A673 (cell line): ENCODE results near the gene ACOT11. TPM values are rescaled to one million over a fixed set of nuclear protein-coding genes. Genes with fewer than 3 reads are reported as not detected.
"Not testable (repeated sequence)": the region's sequence is repeated elsewhere in the genome, so short reads cannot be mapped to it uniquely, and the experiment has no call there.

Experiments used
- BruUV-seq: library from RNA; stranded (reverse); fragments of 400-500 nt; replicated peaks from 2 replicates; lab custom pipeline; 2021; lab: Mats Ljungman, UMichigan
- CTCF ChIA-PET: fragments of 300-600 bp; sonication (Branson Sonifier 250); formaldehyde crosslinking; loops from one replicate; lab custom pipeline; 2022; ENCODE audit warnings: antibody characterized with exemption; lab: Charles Lee
- POLR2A ChIA-PET: fragments of 300-600 bp; sonication (Branson Sonifier 250); formaldehyde crosslinking; loops from one replicate; lab custom pipeline; 2022; ENCODE audit warnings: antibody characterized with exemption; ENCODE audit not compliant: low non-redundant PET; lab: Charles Lee
- DNase-seq: peaks from one replicate; pipeline ENCODE4 v3.0.0-alpha.2; 2015; ENCODE audit warnings: low spot score
- H3K27ac ChIP-seq: fragments of 200-600 bp; sonication (generic); 2 replicates; pipeline ENCODE4 v1.5.1; 2016; ENCODE audit warnings: mixed run types, low read depth, mild to moderate bottlenecking, mixed read lengths, antibody characterized with exemption, low read length; ENCODE audit not compliant: poor library complexity, severe bottlenecking
- H3K27me3 ChIP-seq: fragments of 200-600 bp; sonication (generic); replicated peaks from 2 replicates; pipeline ENCODE4 v1.6.1; 2017; ENCODE audit warnings: mixed run types, low read depth, mild to moderate bottlenecking, mixed read lengths, antibody characterized with exemption, low read length; ENCODE audit not compliant: insufficient read depth, poor library complexity
- H3K36me3 ChIP-seq: fragments of 200-600 bp; sonication (generic); 2 replicates; pipeline ENCODE4 v1.6.1; 2016; ENCODE audit warnings: mixed run types, mild to moderate bottlenecking, mixed read lengths, antibody characterized with exemption, low read length; ENCODE audit not compliant: insufficient read depth, poor library complexity, severe bottlenecking
- H3K4me1 ChIP-seq: fragments of 200-600 bp; sonication (generic); 2 replicates; pipeline ENCODE4 v1.6.1; 2017; ENCODE audit warnings: mixed run types, mild to moderate bottlenecking, mixed read lengths, antibody characterized with exemption, low read length; ENCODE audit not compliant: insufficient read depth, poor library complexity, severe bottlenecking
- H3K4me3 ChIP-seq: fragments of 200-600 bp; sonication (generic); 2 replicates; pipeline ENCODE4 v1.5.1; 2016; ENCODE audit warnings: low read depth, mixed run types, mild to moderate bottlenecking, mixed read lengths, low read length; ENCODE audit not compliant: poor library complexity, severe bottlenecking
- H3K9me3 ChIP-seq: fragments of 200-600 bp; sonication (generic); 2 replicates; pipeline ENCODE4 v1.6.1; 2016; ENCODE audit warnings: mixed run types, low read depth, mild to moderate bottlenecking, mixed read lengths, antibody characterized with exemption, low read length; ENCODE audit not compliant: poor library complexity, severe bottlenecking
- CTCF ChIP-seq: fragments of 300-800, 200-600 bp; sonication (generic); conservative IDR thresholded peaks from 2 replicates; pipeline ENCODE4 v1.5.1; 2017; ENCODE audit warnings: low read depth, mild to moderate bottlenecking, antibody characterized with exemption, low read length, moderate library complexity, mixed read lengths
- EZH2 ChIP-seq: fragments of 200-600 bp; sonication (generic); IDR thresholded peaks from 2 replicates; pipeline ENCODE4 v1.6.1; 2017; ENCODE audit warnings: borderline replicate concordance, low read depth, mild to moderate bottlenecking, mixed read lengths, antibody characterized with exemption, low read length; ENCODE audit not compliant: poor library complexity, severe bottlenecking
- intact Hi-C: fragments of 100-400 bp; cut with micrococcal nuclease; formaldehyde crosslinking; loops from one replicate; pipeline ENCODE4 v1.10.0; 2022; ENCODE audit not compliant: unreplicated experiment
- total RNA-seq: library from RNA; stranded (reverse); gene quantifications from 2 replicates; pipeline ENCODE4 v1.2.3, GENCODE V29; 2021

ACOT11 gene
- total RNA-seq, 1 experiment from 2014 or later, result 5.6 TPM

GRCh38 chr1:54520631-54521321 lies 27.3 kb upstream of the ACOT11 start:
- BruUV-seq, result no TSS peak
- POLR2A ChIA-PET, result no interaction called here

GRCh38 chr1:54526565-54526964 lies 21.5 kb upstream of the ACOT11 start:
- H3K36me3 ChIP-seq, H3K27ac ChIP-seq, H3K9me3 ChIP-seq, H3K27me3 ChIP-seq, POLR2A ChIA-PET, BruUV-seq, H3K4me1 ChIP-seq, CTCF ChIA-PET, intact Hi-C loops, DNase-seq, H3K4me3 ChIP-seq: not testable (repeated sequence)

More at GRCh38 chr1:54520631-54521321, 27.3 kb upstream of the ACOT11 start:
- intact Hi-C loops, result no loop called here
- CTCF ChIA-PET, result no interaction called here
- TF ChIP-seq CTCF (no peak), EZH2 (no peak)
- no peak for DNase-seq
- Histone ChIP-seq H3K9me3 (no peaks in the 10 kb centered on the region), H3K36me3 (no peaks in the 10 kb centered on the region), H3K27ac (no peak overlapping the region), H3K27me3 (no peaks in the 10 kb centered on the region), H3K4me1 (no peaks in the 10 kb centered on the region), H3K4me3 (no peak overlapping the region)

DNA sequence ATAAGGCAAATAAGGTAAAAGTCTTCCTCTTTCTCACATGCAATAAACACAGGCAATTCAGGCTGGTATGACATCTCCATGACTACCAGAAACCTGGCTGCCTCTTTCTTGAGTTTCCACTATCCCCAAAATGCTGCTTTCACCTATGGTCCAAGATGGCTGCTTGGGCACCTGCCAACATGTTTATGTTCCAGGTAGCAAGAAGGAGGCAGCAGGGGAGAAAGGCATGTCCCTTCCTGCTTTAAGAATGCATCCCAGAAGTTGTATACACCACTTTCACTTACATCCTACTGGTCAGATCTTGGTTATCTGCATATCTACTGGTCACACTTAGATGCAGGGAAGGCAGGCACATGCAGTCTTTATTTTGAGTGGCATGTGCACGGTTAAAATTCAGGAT lies 19.4 kb upstream of the ACOT11 start:
- Histone ChIP-seq H3K36me3 (no peaks in the 10 kb centered on the region), H3K27ac (no peak overlapping the region), H3K4me3 (no peak overlapping the region), H3K4me1 (no peaks in the 10 kb centered on the region), H3K9me3 (no peaks in the 10 kb centered on the region), H3K27me3 (no peaks in the 10 kb centered on the region)
- POLR2A ChIA-PET, result no interaction called here
- TF ChIP-seq EZH2 (no peak), CTCF (no peak)
- intact Hi-C loops, result no loop called here
- no peak for DNase-seq
- CTCF ChIA-PET, result no interaction called here
- no TSS peak for BruUV-seq

DNA sequence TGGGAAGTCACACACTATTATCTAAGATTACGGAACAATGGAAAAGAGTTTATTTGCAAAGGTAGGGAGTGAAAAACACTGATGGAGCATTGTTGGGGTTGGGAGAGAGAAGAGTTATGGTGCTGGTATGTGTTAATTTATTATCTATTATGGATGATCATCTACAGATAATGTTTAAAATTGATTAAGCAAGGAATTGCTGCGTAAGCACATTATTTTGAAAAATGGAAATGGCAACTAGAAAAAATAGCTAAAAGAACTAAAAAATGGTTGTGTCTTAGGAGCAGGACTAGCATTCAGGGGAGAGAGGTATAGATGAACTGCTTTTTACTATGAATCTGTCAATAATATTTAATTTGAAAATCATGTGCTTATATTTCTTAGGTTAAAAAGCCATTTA lies 16.0 kb upstream of the ACOT11 start:
- intact Hi-C loops, result no loop called here
- H3K4me3 ChIP-seq, result no peak overlapping the region
- no peak for DNase-seq
- no TSS peak for BruUV-seq
- ChIA-PET POLR2A (no interaction called here), CTCF (no interaction called here)
- no peaks in the 10 kb centered on the region for H3K4me1 ChIP-seq
- H3K27ac ChIP-seq, result no peak overlapping the region
- TF ChIP-seq CTCF (no peak), EZH2 (no peak)
- H3K27me3 ChIP-seq, result no peaks in the 10 kb centered on the region
- H3K9me3 ChIP-seq, result no peaks in the 10 kb centered on the region
- no peaks in the 10 kb centered on the region for H3K36me3 ChIP-seq

DNA sequence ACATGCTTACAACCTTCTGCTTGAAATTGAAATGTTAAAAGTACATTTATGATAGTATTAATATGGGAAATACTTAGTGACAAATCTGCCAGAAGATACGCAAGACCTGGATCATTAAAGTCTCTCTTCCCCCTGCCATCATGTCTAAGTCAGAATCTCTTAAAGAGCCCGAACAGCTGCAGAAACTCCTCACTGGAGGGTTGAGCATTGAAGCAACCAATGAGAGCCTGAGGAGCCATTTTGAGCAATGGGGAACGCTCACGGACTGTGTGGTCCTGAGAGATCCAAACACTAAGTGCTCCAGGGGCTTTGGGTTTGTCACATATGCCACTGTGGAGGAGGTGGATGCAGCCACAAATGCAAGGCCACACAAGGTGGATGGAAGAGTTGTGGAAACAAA lies 11.4 kb upstream of the ACOT11 start:
- H3K36me3 ChIP-seq, CTCF ChIA-PET, DNase-seq, H3K27me3 ChIP-seq, BruUV-seq, H3K9me3 ChIP-seq, H3K4me3 ChIP-seq, intact Hi-C loops, H3K27ac ChIP-seq, POLR2A ChIA-PET: not testable (repeated sequence)
- peaks cover 11% of the 10 kb centered on the region for H3K4me1 ChIP-seq
